ENCODE results near the gene CADPS.

GRCh38 chr3:62534326-62534725, 340.9 kb downstream of the CADPS start:
- TF ChIP-seq, protein P1, sequence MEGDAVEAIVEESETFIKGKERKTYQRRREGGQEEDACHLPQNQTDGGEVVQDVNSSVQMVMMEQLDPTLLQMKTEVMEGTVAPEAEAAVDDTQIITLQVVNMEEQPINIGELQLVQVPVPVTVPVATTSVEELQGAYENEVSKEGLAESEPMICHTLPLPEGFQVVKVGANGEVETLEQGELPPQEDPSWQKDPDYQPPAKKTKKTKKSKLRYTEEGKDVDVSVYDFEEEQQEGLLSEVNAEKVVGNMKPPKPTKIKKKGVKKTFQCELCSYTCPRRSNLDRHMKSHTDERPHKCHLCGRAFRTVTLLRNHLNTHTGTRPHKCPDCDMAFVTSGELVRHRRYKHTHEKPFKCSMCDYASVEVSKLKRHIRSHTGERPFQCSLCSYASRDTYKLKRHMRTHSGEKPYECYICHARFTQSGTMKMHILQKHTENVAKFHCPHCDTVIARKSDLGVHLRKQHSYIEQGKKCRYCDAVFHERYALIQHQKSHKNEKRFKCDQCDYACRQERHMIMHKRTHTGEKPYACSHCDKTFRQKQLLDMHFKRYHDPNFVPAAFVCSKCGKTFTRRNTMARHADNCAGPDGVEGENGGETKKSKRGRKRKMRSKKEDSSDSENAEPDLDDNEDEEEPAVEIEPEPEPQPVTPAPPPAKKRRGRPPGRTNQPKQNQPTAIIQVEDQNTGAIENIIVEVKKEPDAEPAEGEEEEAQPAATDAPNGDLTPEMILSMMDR (IDR thresholded peaks at IDR 0.05) = no peak
- no peak for TF ChIP-seq POLR2A (IDR thresholded peaks at IDR 0.05)
